Lung (tissue), 12 donors: ENCODE results near the gene PKD2L2. TPM values are rescaled to one million over a fixed set of nuclear protein-coding genes. Genes with fewer than 3 reads are reported as not detected.
A peak's percentile ranks its signal among the peaks of the same experiment; 100 is the strongest.

Source experiments
- ATAC-seq: fragments of 200-7000 bp; cut with Tn5 transposase; one replicate; pipeline ENCODE4 v1.9.1; 2020; ENCODE audit warnings: moderate number of reproducible peaks; ENCODE audit not compliant: insufficient read depth, low FRiP score
- DNase-seq, 3 donors: peaks; one replicate each; pipeline ENCODE4 v3.0.0-alpha.2; 2013 to 2017
- H3K27ac ChIP-seq, 2 donors: one replicate each; pipeline ENCODE4 v1.5.1; 2013; ENCODE audit warnings: mild to moderate bottlenecking in 2 of 2, moderate library complexity in 2 of 2, control low read depth in 1 of 2, inconsistent platforms in 1 of 2, low read depth in 1 of 2, low read length in 1 of 2
- H3K27me3 ChIP-seq, 3 donors: one replicate each; pipeline ENCODE4 v1.5.1; 2013; ENCODE audit warnings: low read length in 2 of 3; ENCODE audit not compliant: control insufficient read depth in 3 of 3, insufficient read depth in 3 of 3
- H3K36me3 ChIP-seq, 4 donors: one replicate each; pipeline ENCODE4 v1.5.1; 2013; ENCODE audit warnings: low read length in 4 of 4, mild to moderate bottlenecking in 1 of 4, moderate library complexity in 1 of 4; ENCODE audit not compliant: control insufficient read depth in 4 of 4, insufficient read depth in 4 of 4
- H3K4me1 ChIP-seq, 5 donors: one replicate each; pipeline ENCODE4 v1.5.1; 2013; ENCODE audit warnings: low read length in 5 of 5, mild to moderate bottlenecking in 2 of 5, moderate library complexity in 1 of 5; ENCODE audit not compliant: control insufficient read depth in 5 of 5, insufficient read depth in 5 of 5
- H3K4me3 ChIP-seq: one replicate; pipeline ENCODE4 v1.5.1; 2013; ENCODE audit warnings: mild to moderate bottlenecking, control low read depth, moderate library complexity
- H3K9ac ChIP-seq, 2 donors: one replicate each; pipeline ENCODE4 v1.5.1; 2013; ENCODE audit warnings: low read length in 2 of 2, control low read depth in 1 of 2; ENCODE audit not compliant: insufficient read depth in 1 of 2
- H3K9me3 ChIP-seq, 4 donors: one replicate each; pipeline ENCODE4 v1.5.1; 2013; ENCODE audit warnings: low read length in 3 of 4, mild to moderate bottlenecking in 1 of 4, moderate library complexity in 1 of 4; ENCODE audit not compliant: control insufficient read depth in 4 of 4, insufficient read depth in 3 of 4
- WGBS, 2 donors: extraction: QIAGEN DNeasy Blood & Tissue Kit; methylation state at CpG; one replicate each; pipeline ENCODE4 v1.1.7; 2013; 5-methylcytosine and 5-hydroxymethylcytosine counted together
- polyA plus RNA-seq, 2 donors: library from polyadenylated mRNA; stranded (reverse); fragments of 200-250 nt; gene quantifications; one replicate each; pipeline ENCODE4 v1.2.1, GENCODE V29; 2013
- total RNA-seq, 2 donors: library from RNA; depleted of rRNA in 1 of 2; stranded (reverse); fragments of >200 nt in 1 of 2; gene quantifications; one replicate each; pipeline ENCODE4 v1.2.1, GENCODE V29; 2014 to 2021
- TF ChIP-seq, protein P1 (sequence below): IDR thresholded peaks from 2 replicates; pipeline ENCODE4 v1.5.1; 2012; ENCODE audit warnings: mild to moderate bottlenecking; ENCODE audit errors: control extremely low read depth, extremely low read depth
- donor health status: control.
- donor health status: control.
- donor health status: Bipolar disorder and iron deficiency.
- donor health status: healthy.
- donor health status: DM: yes; HTN: yes; CAD: no.

The PKD2L2 gene
- total and polyA plus RNA-seq, 4 donors, result 0.05 TPM; not detected in 3

DNA sequence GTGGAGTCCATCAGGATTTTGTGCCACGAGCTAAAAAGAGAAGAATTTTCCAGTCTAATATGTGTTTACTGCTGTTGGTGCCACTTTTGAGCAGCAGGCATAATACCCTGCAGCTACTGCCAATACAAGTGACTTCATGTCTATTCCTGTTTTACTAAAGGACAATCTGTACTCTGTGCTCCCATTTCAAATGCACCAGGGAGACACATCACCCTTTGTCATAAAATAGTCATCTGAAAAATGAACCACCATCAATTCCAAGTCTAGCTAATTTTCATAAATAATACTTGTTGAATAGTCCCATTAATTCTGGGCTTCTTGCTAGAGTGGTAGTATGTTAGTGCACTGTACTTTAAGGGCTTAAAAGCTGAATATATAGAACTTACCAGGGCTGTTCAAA, 8.9 kb upstream of the PKD2L2 start:
- TF ChIP-seq, protein P1, sequence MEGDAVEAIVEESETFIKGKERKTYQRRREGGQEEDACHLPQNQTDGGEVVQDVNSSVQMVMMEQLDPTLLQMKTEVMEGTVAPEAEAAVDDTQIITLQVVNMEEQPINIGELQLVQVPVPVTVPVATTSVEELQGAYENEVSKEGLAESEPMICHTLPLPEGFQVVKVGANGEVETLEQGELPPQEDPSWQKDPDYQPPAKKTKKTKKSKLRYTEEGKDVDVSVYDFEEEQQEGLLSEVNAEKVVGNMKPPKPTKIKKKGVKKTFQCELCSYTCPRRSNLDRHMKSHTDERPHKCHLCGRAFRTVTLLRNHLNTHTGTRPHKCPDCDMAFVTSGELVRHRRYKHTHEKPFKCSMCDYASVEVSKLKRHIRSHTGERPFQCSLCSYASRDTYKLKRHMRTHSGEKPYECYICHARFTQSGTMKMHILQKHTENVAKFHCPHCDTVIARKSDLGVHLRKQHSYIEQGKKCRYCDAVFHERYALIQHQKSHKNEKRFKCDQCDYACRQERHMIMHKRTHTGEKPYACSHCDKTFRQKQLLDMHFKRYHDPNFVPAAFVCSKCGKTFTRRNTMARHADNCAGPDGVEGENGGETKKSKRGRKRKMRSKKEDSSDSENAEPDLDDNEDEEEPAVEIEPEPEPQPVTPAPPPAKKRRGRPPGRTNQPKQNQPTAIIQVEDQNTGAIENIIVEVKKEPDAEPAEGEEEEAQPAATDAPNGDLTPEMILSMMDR, result no peak
- H3K4me3 ChIP-seq, result no peak overlapping the region
- H3K4me1 ChIP-seq, result no peaks in the 10 kb centered on the region
- ATAC-seq (no peak), DNase-seq (no peak)
- peaks cover 0 to 3% (median under 1%) of the 10 kb centered on the region in 4 donors for H3K36me3 ChIP-seq
- no peaks in the 10 kb centered on the region for H3K9me3 ChIP-seq
- peak overlapping the region in 1 of 2 donors; percentile 87 for H3K27ac ChIP-seq
- H3K9ac ChIP-seq, result no peak overlapping the region
- H3K27me3 ChIP-seq, result no peaks in the 10 kb centered on the region
- 80 to 90% methylated on average over 1 of the region's 1 CpG for WGBS, 2 donors

DNA sequence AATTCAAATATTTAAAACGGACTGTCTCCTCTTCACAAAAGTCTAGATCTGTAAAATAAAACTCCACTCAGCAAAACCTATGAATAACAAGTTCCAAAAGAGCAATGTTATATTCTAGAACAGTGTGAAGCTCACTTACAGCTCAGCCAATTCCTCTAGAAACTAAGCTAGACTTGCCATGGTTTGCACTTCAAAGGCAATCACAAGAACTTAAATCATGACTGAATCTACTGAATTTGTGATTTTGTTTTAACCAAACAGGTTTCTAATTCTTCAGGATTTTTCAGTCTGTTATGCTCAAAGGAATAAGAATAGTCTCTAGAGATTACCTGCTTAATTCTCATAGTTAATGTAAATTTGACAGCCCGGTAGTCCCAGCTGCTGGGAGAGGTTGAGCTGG, 1.4 kb upstream of the PKD2L2 start:
- no peak for ATAC-seq
- TF ChIP-seq, protein P1, result no peak
- peak in 2 of 3 donors; percentile 10 for DNase-seq
- H3K36me3 ChIP-seq, result peaks cover 0 to 3% (median 0%) of the 10 kb centered on the region in 4 donors
- WGBS, 2 donors, result 89 to 94% methylated on average over 2 of the region's 2 CpGs
- H3K9me3 ChIP-seq, result peaks cover 0 to 3% (median 0%) of the 10 kb centered on the region in 4 donors
- H3K27me3 ChIP-seq, result no peaks in the 10 kb centered on the region
- H3K27ac ChIP-seq, result peak overlapping the region in 1 of 2 donors; percentile 91
- H3K4me1 ChIP-seq, result peaks cover 0 to 13% (median 0%) of the 10 kb centered on the region in 5 donors
- H3K4me3 ChIP-seq, result no peak overlapping the region
- H3K9ac ChIP-seq, result no peak overlapping the region

DNA sequence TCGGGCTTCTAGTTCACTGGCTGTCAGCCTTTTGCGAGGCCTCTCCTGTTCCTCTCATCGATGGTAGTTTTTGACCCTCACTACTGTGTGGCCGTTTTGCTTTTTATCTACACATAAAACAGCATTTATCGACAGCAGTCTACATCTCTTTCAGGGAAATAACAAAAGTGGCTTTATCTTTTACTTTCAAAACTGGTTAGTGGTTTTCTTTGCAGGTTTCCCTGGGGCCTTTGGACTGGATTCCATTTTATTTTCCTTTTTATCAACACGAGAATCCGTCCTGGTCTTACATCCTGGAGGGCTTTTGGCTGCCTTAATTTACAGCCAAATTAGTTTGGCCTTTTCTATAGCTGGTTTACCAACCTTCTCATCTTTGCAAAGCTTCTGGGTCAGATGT, 793 bp upstream of the PKD2L2 start:
- H3K4me3 ChIP-seq, result no peak overlapping the region

More for the DNA sequence above, 793 bp upstream of the PKD2L2 start:
- TF ChIP-seq, protein P1, result no peak
- H3K36me3 ChIP-seq, result no peaks in the 10 kb centered on the region
- peaks cover 0 to 3% (median 0%) of the 10 kb centered on the region in 4 donors for H3K9me3 ChIP-seq
- peak overlapping the region; percentile 89 to 91 for H3K27ac ChIP-seq
- ATAC-seq, result no peak
- peaks cover 0 to 13% (median 0%) of the 10 kb centered on the region in 5 donors for H3K4me1 ChIP-seq
- WGBS, 2 donors, result 54 to 59% methylated on average over 7 of the region's 7 CpGs
- no peak for DNase-seq
- H3K27me3 ChIP-seq, result no peaks in the 10 kb centered on the region
- H3K9ac ChIP-seq, result peak overlapping the region; percentile 64 to 92
